ENCODE data around the gene AFAP1L1.
A peak's percentile ranks its signal among the peaks of the same experiment; 100 is the strongest.
"Not testable (repeated sequence)": the region's sequence is repeated elsewhere in the genome, so short reads cannot be mapped to it uniquely, and the experiment has no call there.

The AFAP1L1 gene

GRCh38 chr5:149376104-149376503, 104.4 kb downstream of the AFAP1L1 start:
- no peak for DNase-seq

- DNase-seq = no peak
Observed at GRCh38 chr5:149376711-149377447, 105.2 kb downstream of the AFAP1L1 start.

GRCh38 chr5:149378241-149378820, 106.7 kb downstream of the AFAP1L1 start:
- no peak for DNase-seq

- no peak for DNase-seq
Observed at GRCh38 chr5:149379177-149379761, 107.6 kb downstream of the AFAP1L1 start, which contains the start of gene IL17B. Gene IL17B, minus strand, starts transcription at chr5:149379292. Its CDS starts 67 bp downstream, at chr5:149379225.

GRCh38 chr5:149379818-149380374, 108.2 kb downstream of the AFAP1L1 start:
- DNase-seq = no peak

GRCh38 chr5:149380466-149381121, 108.9 kb downstream of the AFAP1L1 start:
- DNase-seq = no peak

- DNase-seq = no peak
Observed at GRCh38 chr5:149381261-149381985, 109.8 kb downstream of the AFAP1L1 start.

- DNase-seq = peak in 1 of 2 experiments; percentile 64
Observed at GRCh38 chr5:149381986-149382338, 110.3 kb downstream of the AFAP1L1 start.

GRCh38 chr5:149382517-149383220, 111.0 kb downstream of the AFAP1L1 start:
- no peak for DNase-seq

GRCh38 chr5:149383399-149383798, 111.7 kb downstream of the AFAP1L1 start:
- DNase-seq = no peak

- no peak for DNase-seq
Observed at GRCh38 chr5:149386166-149386565, 114.5 kb downstream of the AFAP1L1 start.

- DNase-seq = no peak
Observed at GRCh38 chr5:149387081-149387631, 115.5 kb downstream of the AFAP1L1 start.

GRCh38 chr5:149387982-149388381, 116.3 kb downstream of the AFAP1L1 start:
- no peak for DNase-seq

- DNase-seq = no peak
Observed at GRCh38 chr5:149388498-149389190, 117.0 kb downstream of the AFAP1L1 start.

- no peak for DNase-seq
Observed at GRCh38 chr5:149389552-149390495, 118.2 kb downstream of the AFAP1L1 start.

- DNase-seq = not testable (repeated sequence)
Observed at GRCh38 chr5:149391076-149391475, 119.4 kb downstream of the AFAP1L1 start.
